HG03159 (cell line): Measurements from ENCODE around the gene CMTR1.

ENCODE experiments used
- ATAC-seq: cut with Tn5 transposase; IDR thresholded peaks from one replicate; pipeline ENCODE4 v1.9.1; 2021; ENCODE audit warnings: mild to moderate bottlenecking, moderate library complexity; ENCODE audit not compliant: unreplicated experiment

Gene CMTR1

DNA sequence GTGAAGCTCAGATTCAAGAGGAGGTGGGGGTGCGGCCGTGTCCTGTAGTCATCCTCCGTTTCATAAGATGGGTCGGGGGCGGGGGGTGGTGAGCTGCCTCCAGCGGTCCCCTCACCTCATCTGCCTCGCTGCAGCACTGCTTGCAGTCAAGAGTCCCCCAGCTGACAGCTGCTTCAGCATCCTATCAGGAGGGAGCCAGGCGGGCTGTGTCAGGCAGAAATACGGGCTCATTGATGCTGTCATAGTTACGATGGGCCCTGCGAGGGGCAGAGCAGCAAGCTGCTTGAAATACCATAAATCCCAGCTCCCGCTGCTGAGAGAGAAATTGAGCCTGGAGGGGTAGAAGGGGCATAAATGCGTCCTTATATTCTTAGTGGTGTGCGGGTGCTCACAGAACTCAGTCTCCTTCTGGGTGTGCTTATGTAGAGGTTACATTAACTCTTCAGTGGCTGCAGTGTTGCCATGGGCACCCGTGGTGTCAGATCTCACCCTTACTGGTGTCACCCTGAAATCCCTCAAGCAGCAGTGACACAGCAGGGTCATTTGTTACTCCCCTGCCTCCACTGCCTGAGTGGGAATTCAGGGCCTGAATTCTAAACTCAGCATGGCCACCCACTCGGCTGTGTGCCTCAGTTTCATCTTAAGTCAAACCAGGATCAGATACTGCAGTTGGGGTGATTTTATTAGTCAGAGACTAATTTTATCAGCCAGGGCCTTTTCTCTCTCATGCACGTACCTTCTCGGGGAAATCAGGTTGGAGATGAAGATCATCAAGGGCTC lies 44.8 kb downstream of the CMTR1 start:
- no peak for ATAC-seq

DNA sequence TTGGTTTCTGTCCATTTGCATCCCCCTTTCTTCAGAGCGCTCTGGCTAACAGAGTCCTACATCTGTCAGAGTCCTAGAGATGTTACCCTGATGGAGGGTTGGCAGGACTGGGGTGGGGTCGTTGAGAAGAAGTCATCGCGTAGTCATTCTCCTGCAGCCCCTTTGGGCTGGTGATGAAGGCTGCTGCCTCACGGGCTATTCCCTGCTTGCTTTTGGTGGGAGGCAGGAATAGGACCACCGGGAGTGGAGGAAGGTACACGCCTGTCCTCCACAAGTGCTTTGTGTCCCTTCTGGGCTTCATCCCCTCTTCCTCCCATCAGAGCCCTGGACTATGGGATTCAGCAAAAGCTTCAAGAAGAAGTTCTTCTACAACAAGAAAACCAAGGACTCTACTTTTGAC lies 45.8 kb downstream of the CMTR1 start:
- ATAC-seq, result no peak

DNA sequence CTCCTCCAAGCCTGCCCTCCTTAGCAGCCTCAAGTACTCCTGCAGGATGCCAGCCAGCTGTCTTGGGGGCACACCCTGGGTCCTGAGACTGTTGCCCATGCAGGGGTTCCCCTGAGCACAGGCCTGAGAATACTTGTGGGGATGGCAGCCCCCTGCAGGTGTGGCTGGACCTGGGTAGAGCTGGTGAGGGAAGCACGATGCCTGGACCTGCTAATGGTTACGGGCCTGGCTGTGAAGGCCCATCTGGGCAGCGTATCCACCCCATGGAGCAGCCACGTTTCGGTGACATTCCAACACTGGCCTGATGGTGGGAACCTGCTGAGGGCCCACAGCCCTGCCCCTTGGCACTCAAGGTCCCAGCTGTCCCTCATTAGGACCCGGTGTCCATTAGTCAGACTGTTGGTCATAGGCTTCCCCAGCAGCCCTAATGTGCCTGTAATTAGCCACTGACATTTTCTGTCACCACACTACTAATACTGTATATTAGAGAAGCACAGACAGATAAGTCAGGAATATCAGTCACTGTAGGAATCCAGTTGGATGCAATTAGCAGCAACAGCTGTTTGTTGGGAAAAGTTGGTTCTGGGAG lies 46.3 kb downstream of the CMTR1 start:
- ATAC-seq, result no peak

DNA sequence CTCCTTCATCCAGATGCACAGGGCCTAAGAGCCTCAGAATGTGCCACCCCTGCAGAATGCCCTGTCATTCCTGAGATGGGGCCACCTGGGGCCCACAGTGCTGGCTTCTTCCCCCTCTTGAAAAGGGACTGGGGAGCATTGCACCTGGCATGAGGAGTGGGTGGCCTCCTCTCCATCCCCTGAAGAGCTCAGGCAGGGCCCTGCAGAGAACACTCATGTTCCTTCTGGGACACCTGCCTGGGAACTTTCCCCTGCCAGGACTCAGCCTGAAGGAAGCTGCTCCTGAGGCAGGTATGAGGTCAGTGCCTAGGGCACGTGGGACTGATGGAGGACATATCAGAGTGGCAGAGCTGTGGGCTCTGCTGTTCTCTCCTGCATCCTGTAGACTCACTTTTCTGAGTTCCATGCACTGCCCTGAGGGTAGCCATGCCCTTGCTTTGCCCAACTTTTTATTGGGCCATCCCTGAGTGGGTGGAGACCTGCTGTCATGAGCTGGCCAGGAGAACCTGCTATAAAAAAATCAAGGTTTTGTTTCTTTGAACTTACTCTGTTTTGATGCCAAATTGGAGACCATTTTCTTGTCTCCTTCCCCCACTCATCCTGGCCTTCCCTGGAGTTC lies 47.2 kb downstream of the CMTR1 start:
- ATAC-seq, result no peak

DNA sequence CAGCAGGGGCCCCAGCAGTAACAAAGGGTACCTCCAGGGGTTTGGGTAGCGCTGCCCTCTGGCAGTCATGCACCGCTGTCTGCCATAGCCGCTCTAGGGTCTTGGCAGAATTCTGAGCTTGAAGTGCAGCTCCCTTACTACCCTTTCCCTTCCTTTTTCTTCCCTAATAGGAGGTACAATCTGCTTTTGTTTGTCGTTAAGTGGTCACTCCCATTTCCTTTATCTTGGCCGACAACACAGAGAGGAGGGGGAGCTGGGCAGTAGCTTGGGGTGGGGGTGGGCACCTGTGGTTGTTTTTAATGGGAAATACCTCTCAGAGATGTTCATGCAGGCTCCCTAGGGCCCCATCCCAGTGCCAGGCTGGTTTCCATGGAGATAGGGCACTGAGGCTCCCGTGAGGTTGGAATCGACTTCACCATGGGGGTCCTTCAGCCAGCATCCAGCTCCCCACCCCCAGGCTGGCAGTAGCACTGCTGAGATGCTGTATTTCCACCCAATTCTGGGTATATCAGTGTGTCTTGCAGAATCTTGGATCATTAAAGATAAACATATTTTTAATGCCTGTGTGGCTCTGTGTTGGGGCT lies 48.0 kb downstream of the CMTR1 start:
- ATAC-seq, result no peak

DNA sequence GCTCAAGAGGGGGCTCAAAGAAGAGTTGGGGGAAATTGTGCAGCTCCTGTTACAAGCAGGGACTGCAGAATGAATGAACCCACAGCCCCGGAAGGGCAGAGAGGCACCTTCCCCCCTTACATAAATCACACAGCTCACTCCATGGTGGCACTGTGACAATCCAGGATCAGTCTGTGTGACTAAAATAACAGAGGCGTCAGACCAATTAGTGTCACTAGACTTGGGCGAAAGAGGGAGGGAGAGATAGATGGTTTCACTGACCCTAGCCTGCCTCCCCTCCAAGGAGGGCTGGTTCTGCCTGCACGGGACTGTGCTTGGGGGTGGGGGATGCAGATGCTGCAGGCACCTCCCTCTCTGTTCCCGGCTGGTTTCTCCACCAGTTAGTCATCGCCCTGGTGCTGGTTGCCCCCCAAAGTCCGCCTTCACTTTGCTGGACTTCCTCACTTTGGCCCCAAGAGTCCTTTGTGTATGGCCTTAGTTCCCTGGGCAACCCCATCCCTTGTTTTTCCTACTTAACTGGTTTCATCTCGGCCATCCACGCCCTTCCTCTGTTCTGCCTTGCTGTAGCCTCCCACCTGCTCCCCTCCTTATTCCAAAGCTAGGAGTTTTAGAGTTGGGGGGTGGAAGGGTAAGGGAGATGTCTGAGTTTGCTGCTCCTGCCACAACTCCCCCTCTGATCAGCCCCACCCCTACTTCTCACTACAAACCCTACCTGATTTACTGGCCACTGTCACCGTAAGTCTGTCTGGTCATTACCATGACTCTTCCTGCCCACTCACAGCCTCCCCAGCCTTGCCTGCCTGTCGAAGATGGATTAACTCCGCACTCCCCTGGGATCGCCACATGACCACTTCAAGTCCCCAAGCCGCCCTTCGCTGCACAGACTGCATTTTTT lies 48.9 kb downstream of the CMTR1 start:
- ATAC-seq, result no peak

DNA sequence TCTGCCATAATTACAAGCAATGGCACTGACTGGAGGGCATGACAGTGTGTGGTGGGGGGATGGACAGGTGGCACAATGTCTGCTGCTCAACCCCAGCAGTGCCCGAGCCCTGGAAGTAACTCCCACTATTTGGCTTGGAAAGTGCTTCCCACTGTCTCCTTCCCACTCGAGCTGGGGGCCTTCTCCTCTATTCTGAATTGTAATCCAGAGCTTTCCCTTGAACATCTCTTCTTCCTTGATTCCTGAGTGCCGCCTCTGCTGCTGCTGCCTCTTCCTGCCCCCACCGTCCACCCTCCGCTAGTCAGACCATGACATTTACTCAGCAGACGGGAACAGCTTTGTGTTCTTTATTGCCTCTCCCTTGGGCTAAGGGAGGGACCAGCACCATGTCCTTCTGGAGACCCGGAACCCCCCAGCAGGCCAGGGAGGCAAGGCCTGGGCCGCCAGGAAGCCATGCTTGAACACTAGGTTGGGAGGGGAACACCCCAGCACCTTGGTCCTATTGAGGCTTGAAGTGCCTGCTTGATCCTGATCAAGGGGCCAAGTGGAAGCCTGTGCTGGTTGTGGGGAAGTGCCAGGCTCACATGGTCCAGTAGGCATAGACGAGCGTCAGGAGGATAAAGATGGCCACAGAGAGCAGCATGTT lies 49.7 kb downstream of the CMTR1 start:
- no peak for ATAC-seq

DNA sequence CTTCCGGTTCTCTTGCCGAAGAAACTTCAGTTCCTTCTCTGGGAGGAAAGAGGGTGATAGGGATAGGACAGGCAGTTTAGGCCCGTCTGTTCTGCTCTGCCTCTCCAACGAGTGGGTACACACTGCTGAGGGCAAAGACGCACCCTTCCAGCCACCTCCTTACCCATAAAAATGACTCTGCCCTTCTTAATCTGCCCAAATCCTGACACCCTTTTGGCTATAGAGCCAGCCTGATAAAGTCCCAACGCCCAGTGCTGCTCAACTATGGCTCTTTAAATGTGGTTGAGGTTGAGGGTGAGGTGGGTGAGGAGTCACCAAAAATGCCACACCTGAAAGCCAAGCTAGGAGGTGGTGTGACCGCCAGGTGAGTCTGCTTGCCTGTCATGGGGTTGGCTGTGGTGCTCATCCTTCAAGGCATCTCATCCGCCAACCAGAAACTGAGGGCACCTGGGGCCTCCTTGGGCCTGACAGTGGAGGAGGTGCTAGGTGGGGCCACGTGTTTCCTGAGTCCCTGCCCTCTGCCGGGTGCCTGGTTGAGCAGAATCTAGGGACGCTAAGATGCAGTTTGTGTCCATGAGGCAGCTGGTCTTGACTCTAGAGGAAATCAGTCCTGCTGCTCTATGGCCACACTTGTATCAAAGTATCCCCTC lies 50.4 kb downstream of the CMTR1 start:
- no peak for ATAC-seq

DNA sequence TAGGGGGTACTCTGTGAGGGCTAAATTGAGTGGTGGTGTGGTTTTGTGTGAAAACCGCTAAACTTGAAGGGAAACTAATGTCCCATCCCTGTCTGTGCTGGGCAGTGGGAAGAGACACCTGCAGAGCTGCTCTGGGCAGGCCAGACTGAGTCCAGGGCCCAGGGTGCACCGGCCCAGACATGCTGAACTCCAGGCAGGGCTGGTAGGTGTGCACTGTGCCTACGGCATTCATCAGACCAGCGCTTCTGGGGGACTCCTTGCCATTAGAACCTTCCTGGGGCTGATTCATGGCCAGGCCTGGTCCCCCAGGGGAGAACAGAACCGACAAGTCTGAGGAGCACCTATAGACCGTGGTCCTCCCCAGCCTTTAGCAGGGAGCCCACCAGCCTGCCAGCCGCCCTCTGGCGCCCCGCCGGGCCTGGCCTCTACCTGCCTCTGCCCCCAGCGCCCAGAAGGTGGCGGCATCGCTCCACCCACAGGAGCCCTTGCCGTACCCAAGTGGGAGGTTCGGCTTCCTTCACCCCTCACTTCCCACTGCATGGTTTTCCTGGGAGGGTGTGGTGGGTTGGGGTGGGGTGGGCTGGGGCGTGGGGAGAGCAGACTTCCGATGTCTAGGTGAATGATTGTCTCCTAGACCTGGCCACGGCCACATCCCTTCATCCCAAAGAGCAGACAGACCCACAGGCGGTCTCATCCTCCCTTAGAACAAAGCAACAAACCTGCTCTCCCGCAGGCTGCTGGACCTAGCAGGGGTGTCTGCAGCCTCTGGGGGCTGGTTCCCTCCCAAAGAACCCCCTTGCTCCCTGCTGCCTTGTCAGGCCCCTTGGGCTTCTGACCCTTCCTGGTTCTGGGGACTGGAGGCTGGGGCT lies 51.1 kb downstream of the CMTR1 start:
- no peak for ATAC-seq

DNA sequence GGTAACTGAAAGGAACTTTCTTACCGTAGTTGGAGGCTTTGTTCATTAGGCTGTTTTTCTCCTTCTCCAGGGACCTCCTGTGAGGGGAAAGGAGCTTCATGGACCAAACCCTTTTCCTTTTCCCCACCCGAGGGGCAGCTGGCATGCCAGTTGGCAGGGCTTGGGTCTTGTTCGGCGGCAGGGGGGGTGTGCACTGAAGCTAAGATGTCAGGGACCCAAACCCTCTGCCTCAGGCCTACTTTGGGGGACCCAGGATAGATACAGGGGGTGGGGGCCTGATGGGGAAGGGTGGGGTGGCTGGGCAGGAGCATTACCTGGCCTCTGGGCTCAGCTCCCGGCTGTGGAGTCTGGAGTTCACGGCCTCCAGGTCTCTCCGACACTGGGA lies 51.8 kb downstream of the CMTR1 start:
- ATAC-seq, result no peak

DNA sequence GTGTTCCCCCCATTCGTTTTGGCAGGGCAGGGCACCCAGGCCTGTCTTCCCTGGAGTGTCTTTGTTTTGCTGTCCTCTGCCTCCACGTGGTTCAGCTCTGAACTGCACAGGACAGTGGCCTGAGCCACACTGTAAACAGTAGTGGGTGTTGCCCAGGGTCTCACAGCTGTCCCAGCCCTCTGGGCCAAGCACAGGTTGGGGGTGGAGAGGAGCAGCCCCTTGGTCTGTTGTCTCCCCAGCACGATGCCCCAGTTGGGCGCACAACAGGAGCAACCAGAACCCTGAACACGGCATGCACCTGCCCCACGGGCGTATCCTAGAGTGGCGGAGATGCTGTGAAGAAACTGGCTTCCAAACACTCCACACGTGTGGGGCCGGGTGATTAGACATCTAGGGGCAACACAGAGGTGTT lies 52.3 kb downstream of the CMTR1 start:
- ATAC-seq, result no peak

DNA sequence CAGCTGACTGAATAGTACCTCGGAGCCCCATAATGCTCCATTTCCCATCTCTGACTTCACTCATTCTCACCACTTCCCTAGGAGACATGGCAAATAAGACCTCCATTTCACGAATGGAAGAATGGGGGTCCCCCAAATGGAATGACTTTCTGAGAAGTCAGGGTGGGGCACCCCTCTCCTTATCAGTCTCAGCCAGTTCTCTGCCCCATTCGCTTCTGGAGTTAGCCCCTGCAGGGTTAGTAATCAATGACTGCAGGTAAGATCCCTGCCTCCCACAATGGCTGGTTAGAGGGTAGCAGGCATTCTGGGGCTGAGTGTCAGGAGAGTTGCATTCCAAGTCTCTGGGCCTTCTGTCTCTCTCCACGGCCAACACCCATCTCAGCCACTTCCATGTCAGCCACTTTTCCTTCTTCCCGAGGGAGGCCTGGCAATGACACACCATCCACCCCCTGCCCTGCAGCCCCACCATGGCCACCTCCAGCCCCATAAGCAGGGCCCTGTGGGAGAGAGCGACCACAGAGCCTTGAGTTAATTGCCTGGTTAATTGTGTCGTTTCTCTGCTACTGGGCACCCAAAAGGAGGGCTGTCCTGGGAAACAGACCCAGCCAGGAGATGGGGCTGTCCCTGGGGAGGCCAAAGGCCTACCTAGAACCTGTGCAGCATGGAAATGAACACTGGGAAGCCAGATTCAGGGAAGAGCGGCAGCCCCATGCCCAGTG lies 53.3 kb downstream of the CMTR1 start:
- no peak for ATAC-seq

DNA sequence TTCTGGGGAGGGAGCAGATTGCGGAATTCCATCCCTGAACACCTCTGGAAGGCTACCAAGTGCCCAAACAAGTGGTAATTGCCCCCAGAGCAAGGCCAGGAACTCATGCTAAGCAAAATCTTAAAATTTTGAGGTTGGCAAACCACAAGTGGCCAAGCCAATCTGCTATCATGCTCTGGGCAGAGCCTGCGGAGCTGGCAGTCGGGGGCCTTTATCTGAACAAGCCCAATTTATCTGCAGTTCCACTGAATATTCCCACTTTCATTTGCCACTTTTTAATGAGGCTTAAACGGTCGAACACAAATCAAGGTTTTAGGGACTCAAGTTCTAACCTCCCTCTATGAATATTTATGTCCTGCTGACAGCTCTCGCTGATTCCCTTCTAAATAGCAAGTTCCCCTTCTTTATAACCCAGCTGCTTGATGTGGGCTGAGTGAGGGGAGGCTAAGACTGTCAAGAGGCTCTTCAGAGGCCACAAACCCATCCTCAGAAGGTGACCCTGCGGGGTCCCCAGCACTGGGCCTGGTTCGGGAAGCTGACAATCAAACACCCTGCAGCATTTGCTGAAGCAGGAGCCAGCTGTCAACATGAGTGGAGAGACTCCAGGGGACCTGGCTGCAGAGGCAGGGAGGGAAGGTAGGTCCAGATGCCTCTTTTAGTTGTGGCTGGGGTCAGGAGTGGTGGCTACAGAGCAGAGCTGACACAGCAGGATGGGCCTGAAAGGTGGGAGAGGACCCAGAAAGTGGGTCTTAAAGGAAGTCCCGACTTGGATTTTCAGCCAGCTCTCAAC lies 54.8 kb downstream of the CMTR1 start:
- ATAC-seq, result no peak

DNA sequence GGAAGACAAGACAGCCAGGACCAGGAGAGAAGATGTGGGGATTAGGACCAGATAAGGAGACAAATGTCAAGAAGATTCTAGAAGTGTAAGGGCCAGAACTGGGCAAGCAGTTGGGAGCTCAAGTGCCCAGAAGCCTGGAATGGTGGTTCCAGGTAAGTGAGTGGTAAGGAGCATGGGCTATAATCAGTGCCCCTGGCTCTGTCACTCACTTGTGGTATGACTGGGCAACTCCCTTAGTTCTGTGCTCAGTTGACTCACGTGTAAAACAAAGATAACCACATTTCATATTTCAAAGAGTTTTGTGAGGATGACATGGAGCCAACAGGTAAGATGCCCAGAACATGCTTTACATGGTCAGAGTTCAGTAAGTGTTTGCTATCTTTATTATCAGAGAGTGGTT lies 55.5 kb downstream of the CMTR1 start:
- no peak for ATAC-seq

DNA sequence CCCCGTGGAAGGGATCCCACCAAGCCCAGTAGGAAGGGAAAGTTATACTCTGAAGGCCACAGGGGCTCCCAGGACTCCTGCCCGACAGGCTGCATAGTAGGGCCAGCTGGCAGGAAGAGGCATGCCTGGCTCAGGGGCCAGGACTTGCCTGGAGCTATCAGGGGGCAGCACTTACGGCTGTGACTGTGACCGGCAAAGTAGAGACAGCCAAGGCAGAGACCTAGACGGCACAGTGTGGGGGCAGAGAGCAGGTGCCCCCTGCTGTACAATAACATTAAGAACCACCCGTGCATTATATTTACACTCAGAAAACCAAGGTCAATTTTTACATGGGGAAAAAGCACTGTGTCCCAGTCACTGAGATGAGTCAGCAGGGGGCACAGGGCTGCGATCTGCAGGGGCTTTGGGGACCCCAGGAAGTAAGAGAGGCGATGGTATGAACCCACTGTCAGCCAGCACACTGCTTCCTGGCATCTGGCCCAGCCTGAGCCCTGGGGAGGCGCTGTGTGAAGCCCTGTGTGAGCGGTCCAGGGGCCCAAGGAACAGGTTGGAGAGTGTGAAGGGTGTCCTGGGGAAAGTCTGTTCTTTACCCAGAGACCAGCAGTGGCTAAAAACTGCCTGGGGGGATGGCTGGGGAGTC lies 56.8 kb downstream of the CMTR1 start:
- ATAC-seq, result no peak

DNA sequence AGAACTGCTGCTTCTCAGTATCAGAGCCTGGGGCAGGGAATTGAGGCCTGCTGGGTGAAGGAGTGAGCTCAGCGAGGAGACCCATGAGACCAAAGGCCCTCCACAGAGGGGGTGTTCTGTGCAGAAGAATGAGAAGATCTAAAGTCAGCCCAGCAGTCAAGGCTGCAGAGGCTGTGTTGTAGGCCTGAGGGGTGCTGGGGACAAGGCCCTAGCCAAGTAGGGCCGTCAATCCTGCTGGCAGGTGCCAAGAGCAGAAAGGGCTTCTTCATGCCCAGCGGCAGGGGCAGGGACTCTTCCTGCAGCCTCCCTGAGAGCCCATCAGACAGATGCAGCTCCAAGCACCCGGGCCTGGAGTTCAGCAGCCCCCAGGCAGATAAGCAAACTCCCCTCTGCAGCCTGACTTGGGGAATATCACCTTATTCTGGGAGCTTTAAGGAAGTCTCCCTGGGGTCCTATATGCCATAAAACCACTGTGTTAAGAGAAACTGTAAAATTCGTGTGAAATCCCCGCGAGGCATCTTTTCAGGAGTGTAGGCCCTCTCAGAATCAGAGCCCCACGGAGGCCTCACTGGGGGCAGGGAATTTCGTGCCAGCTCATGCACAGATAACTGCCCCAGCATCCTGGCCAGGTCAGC lies 57.6 kb downstream of the CMTR1 start:
- ATAC-seq, result no peak
